DMS53 treated with DMSO at 0.1 percent for 48 hours (cell line): ENCODE data around the gene ABCC9.
"Not testable (repeated sequence)": the region's sequence is repeated elsewhere in the genome, so short reads cannot be mapped to it uniquely, and the experiment has no call there.

Experiments used
- DNase-seq: peaks from one replicate; lab custom pipeline; 2025; ENCODE audit not compliant: unreplicated experiment; lab: John Stamatoyannopoulos, UW

The ABCC9 gene

DNA sequence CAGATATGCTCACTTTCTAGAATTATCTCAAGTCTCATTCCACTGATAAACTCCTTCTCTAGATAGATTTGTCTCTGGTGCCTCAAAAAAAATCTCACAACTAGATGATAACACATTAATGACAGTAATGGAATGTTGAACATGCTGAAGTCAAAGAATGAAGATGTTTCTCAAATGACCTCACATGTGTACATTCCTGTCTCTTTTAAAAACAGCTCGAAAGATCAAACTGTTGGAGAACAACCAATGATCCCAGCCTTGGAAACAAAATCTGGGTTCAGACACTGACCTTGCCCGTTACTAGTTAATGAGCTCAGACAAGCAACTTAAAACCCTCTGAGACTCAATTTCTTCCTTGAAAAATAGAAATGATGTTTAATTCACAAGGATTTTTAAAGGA lies 122.0 kb downstream of the ABCC9 start:
- DNase-seq, result no peak

DNA sequence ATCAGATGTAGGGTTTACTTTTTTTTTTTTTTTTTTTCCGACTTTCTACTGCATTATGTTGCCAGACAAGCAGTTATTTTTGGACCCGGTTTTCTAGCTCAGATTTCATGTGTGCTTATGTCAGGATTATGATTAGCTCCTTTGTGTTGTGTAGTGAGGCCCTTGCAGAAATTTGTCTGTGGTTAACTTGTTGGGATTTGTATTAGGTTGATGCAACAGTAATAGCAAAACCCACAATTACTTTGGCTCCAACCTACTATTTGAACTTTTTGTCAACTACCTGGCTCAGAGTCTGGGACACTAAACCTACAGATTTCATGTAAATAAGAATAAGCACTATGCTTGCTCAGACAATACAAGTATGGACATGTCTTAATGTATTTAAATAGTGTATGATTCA lies 122.6 kb downstream of the ABCC9 start:
- no peak for DNase-seq

DNA sequence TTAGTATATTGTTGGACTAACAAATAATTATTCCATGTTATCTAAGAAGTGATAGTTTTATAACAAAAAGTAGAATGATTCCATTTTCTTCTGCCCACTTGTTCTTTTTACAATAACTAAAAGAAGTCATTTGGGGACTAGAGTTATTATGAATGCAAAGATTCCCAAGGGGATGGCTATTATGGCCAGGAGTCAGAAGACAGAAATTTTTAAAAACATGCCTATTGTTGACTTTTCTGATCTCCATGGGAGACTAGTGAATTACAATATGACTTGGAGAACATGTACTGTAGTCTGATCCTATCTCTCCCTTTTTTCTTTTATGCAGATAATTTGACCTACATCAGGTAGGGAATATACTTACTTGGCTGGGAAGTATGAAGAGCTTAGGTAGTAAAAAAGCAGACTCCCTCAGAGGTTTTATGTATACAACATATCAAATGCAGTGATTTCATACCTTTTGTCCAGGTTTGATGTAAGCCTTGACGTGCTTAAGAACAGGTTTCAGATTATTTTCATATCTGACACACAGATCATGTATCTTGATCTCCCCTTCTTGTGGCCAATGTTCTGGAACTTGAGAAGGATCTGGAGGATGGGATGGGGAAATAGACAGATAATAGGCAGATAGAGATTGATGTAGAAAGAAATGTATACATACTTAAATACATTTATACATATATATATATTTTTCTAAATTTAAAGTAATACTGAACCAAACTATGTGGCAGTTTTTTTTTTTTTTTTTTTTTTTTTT lies 125.7 kb downstream of the ABCC9 start:
- DNase-seq, result no peak

DNA sequence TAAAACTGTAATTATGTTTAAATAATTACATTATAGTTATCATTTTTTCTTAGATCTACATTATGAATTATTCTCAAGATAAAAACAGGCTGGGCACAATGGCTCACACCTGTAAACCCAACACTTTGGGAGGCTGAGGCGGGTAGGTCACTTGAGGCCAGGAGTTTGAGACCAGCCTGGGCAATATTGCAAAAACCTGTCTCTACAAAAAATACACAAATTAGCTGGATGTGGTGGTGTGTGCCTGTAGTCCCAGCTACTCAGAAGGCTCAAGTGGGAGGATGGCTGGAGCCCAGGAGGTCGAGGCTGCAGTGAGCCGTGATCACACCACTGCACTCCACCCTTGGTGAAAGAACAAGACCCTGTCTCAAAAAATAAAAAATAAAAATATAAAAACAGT lies 126.4 kb downstream of the ABCC9 start:
- no peak for DNase-seq

DNA sequence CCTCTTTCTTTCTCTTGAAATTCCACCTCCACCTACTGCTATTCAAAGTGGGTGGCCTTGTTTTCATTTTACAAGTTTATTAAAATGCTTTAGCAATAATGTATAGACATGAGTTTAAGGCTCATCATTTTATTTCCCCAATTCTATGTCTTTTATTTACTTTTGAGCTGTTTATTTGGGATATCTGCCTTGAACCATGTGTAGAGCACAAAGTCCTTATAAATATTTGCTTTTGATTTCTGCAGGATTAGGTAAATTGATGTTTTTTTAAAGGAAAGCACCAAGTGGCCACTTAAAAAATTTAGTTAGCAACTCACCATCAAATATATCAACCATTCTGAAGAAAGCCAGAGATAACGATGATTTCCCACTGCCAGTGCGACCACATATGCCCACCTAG lies 126.9 kb downstream of the ABCC9 start:
- no peak for DNase-seq

DNA sequence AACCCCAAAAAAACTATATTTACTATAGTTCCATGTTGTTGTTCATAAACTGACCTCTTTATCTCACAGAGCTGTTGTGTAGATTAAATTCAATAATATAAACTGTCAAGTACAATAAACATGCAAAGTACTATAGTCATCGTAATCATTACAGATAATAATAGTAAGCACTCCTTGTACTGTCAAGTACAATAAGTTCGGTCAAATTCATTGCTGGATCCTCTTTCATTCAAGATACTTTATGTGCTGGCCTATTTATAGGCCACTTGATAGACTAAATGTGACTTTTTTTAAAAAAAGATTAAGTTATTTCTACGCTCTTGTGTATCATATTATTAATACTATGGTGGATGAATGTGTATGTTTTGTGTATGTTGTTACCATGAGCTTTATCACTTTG lies 127.5 kb downstream of the ABCC9 start:
- no peak for DNase-seq

DNA sequence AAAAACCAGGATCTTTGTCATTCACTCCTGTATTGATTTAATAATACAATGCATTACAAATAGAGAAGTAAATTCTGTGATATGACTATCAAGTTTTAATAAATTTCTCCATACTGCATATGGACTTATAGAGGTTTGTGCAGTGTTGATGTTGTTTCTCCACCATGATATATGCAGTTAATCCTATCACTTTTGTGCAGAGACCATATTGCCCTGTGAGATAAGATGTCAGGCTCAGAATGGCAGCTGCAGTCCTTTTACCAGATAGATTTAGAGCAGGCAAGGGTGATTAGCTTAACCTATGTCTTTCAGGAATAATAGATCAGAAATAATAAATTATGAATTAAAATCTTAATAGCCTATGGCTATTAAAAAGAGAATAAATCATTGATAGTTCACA lies 128.1 kb downstream of the ABCC9 start:
- no peak for DNase-seq

DNA sequence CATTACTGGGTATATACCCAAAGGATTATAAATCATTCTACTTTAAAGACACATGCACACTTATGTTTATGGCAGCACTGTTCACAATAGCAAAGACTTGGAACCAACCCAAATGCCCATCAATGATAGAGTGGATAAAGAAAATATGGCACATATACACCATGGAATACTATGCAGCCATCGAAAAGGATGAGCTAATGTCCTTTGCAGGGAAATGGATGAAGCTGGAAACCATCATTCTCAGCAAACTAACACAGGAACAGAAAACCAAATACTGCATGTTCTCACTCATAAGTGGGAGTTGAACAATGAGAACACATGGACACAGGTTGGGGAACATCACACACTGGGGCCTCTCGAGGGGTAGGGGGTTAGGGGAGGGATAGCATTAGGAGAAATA lies 128.9 kb downstream of the ABCC9 start:
- DNase-seq, result not testable (repeated sequence)

DNA sequence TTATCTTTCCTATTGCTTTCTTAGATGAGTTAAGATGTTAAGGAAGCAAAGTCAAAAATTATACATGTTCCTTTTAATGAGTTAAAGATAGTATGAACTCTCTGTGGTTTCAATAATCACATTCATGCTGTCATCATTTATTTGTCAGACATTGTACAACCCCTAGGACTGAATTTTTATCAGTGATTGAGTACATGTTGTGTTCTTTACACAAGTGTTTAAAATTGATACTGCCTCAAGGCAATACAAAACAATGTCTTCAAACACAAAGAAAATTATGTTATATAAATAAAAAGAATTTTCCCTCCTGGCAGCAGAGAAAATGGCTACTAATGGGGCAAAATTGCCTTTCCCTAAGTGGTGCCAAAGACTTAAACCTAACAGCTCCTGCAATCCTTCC lies 132.1 kb downstream of the ABCC9 start:
- DNase-seq, result no peak

DNA sequence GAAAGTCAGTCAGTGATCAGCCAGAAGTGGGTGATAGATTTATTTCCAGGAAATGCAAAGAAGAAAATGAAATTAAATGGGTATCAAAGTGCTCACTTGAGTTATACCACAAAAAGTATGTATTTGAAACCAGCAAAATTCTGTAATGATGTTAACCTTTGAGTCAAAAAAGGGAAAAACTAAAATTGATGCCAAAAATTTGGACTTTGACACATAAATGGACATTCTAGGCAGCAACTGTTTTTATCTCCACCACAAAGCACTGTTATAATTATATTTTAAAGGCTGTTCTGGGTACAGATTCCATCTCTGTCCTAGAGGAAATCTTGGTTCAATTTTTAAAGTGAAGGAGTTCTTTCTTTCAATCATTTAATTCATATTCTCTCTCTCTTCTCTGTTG lies 135.0 kb downstream of the ABCC9 start:
- DNase-seq, result no peak

DNA sequence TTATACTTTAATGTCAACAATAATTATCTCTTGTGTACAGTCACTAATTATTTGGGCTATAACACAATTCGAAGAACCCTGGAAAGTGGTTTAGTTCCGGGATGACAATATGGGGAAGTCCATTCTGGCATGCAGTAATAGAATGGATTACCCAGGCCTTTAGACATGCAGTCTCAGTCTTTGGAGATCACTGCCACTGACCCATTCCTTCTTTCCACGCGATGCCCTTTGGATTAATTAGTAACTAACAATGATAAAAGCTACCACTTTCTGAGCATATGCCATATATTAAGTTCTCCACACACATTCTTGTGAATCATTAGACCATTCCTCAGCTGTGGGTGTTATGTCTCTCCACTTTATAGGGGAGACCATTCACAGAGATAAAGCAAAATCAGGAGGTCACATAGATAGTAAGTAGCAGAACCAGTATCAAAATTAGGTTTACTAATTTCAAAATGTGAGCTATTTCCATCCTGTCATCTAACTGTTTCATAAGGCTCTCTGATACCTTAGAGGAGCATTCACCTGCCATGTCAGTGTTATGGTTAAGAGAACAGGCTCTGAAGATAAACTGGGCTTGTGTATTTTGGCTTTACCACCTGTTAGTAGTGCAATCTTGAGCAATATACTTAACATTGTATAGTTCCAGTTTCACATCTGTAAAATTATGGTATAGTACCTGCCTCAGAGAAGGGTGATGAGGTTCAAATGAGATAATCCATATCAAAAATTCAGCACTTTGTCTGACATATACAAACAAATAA lies 139.5 kb downstream of the ABCC9 start:
- DNase-seq, result peak; percentile 90

DNA sequence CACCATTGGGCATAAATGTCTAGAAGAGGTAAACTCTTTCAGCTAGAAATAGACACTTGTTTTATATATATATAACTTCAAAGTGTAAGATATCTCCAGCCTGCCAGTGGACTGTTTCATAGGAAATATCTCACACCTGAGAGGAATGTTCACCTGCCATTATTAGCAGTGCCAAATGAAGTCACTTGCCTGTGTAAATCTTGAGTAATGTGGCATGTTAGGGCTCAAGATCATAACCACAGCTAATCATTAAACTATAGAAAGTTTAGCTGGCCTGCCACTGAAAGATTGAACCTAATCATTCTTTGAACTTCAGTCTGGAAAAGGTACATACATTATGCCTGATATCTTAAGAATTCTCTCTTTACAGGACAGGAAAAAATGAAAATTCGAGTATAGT lies 141.2 kb downstream of the ABCC9 start:
- DNase-seq, result peak; percentile 42

DNA sequence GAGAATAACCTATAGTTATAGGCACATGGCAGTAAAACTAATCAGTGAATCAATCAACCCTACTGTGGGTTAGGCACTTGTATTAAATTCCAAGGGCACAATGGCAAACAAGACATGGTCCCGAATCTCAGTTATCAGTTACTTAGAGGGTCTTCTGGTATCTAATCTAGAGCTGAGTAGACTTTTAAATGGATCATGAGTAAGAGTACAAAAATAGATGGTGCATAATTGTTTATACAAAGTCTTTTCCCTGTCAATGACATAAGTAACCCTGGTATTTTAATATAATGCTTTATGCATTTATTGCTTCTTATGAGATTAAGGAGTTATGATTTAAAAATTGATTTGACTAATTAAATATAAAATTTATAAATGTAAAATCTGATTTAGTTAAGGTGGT lies 143.7 kb downstream of the ABCC9 start:
- DNase-seq, result no peak

DNA sequence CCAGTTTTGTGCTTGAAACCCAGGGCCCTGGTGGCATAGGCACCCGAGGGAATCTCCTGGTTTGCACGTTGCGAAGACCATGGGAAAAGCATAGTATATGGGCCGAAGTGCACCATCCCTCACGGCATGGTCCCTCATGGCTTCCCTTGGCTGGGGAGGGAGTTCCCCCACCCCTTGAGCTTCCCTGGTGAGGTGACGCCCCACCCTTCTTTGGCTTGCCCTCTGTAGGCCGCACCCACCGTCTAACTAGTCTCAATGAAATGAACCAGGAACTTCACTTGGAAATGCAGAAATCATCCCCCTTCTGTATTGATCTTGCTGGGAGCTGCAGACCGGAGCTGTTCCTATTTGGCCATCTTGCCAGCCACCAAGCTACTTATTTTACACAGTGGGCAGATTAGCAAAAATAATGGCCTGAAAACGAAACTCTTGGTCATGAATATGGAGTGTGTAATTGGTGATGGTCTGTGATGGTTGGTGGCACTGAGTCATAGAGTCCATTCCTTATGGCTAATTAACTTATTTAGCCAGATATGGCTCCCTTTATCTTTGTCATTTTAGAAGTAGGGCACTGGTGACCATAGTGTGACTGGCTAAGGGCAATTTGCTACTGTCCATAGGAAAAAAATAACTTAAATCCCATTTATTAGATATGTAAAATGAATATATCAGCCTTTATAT lies 145.4 kb downstream of the ABCC9 start:
- DNase-seq, result no peak

DNA sequence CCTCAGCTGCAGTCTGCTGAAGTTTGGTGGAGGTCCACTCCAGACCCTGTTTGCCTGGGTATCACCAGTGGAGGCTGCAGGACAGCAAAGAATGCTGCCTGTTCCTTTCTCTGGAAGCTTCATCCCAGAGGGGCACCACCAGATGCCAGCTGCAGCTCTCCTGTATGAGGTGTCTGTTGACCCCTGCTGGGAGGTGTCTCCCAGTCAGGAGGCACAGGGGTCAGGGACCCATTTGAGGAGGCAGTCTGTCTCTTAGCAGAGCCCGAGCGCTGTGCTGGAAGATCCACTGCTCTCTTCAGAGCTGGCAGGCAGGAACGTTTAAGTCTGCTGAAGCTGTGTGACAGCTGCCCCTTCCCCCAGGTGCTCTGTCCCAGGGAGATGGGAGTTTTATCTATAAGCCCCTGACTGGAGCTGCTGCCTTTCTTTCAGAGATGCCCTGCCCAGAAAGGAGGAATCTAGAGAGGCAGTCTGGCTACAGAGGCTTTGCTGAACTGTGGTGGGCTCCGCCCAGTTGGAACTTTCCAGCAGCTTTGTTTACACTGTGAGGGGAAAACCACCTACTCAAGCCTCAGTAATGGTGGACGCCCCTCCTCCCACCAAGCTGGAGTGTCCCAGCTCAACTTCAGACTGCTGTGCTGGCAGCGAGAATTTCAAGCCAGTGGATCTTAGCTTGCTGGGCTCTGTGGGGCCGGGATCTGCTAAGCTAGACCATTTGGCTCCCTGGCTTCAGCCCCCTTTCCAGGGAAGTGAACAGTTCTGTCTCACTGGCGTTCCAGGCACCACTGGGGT lies 146.2 kb downstream of the ABCC9 start:
- DNase-seq, result not testable (repeated sequence)

DNA sequence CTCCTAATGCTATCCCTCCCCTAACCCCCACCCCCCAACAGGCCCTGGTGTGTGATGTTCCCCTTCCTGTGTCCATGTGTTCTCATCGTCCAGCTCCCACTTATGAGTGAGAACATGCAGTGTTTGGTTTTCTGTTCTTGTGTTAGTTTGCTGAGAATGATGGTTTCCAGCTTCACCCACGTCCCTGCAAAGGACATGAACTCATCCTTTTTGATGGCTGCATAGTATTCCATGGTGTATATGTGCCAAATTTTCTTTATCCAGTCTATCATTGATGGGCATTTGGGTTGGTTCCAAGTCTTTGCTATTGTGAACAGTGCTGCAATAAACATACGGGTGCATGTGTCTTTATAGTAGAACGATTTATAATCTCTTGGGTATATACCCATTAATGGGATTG lies 151.5 kb downstream of the ABCC9 start:
- not testable (repeated sequence) for DNase-seq

DNA sequence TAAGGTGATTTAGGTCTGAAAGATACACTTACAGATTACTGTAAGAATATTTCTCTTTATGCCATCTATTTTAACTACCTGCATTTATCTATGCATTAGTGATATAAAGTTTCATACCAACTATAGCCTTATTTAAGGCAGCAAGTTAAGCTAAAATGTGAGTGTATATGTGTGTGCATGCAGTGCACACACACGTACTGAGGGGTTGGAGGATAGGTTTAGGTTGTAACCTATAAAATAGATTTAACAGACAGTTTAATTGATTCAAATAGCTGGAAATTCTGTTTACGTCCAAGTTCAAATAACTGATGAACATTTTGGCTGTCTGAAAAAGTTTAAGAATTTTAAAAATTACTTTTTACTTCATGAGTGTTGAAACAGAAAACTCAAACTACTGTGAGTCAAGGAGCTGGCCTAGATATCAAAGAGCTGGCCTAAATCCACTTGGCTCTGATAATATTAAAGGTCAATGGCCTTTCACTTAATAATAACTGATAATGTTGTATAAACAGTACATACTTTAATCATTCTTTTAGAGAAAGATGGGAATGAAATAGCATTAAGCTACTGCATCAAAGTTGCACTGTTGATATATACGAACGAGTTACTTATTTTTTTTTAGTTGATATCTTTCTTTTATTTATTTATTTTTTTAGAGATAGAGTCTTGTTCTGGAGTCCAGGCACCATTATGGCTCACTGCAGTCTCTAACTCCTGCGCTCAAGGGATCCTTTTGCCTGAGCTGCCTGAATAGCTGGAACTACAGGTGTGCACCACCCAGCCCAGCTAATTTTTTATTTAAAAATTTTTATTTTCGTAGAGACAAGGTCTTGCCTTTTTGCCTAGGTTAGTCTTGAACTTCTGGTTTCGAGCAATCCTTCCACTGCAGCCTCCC lies 152.9 kb downstream of the ABCC9 start:
- DNase-seq, result no peak

DNA sequence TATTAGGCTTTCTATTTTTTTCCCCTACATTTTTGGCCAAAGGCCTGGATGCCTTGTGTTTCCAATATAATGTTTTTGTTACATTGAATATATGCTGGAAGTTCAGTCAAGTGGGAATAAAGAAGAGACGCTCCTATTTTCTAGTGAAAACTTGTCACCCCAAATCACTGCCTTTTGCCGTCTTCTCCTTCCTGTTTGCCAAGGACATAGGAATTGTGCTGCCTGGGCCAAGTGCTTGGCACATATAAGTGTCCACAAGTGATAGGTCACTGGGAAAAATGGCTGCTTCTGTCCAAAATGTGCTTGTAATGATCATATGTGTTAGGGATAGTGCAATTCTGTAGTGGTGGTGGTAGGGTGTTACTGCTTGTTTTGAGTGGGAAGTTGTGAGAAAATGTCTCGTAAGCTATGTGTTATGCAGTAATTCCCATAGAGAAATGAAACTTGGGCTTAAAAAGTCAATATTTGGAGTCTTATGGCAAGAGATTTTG lies 155.1 kb downstream of the ABCC9 start:
- DNase-seq, result no peak

DNA sequence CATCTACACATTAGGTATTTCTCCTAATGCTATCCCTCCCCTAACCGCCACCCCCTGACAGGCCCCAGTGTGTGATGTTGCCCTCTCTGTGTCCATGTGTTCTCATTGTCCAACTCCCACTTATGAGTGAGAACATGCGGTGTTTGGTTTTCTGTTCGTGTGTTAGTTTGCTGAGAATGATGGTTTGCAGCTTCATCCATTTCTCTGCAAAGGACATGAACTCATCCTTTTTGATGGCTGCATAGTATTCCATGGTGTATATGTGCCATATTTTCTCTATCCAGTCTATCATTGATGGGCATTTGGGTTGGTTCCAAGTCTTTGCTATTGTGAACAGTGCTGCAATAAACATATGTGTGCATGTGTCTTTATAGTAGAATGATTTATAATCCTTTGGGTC lies 158.5 kb downstream of the ABCC9 start:
- not testable (repeated sequence) for DNase-seq

DNA sequence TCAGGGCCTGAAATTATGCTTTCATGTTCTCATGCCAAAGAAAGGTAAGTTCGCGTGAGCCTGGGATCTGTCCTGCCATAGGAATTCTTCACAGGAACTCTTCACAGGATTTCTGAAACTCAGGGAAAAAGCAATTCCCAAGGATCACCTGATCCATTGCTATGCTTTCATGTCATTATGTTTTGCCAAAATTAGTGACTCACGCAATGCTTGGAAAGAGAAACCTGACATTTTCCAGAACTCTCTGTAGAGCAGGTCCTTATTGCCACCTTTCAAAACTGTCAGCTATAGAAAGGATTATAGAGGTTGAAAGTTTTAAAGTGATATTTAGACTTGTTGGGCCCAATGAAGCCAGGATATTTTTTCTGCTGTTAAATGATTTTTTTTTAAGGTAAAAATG lies 160.4 kb downstream of the ABCC9 start:
- no peak for DNase-seq
